ENCODE data around the gene LMX1A.

LMX1A gene

DNA sequence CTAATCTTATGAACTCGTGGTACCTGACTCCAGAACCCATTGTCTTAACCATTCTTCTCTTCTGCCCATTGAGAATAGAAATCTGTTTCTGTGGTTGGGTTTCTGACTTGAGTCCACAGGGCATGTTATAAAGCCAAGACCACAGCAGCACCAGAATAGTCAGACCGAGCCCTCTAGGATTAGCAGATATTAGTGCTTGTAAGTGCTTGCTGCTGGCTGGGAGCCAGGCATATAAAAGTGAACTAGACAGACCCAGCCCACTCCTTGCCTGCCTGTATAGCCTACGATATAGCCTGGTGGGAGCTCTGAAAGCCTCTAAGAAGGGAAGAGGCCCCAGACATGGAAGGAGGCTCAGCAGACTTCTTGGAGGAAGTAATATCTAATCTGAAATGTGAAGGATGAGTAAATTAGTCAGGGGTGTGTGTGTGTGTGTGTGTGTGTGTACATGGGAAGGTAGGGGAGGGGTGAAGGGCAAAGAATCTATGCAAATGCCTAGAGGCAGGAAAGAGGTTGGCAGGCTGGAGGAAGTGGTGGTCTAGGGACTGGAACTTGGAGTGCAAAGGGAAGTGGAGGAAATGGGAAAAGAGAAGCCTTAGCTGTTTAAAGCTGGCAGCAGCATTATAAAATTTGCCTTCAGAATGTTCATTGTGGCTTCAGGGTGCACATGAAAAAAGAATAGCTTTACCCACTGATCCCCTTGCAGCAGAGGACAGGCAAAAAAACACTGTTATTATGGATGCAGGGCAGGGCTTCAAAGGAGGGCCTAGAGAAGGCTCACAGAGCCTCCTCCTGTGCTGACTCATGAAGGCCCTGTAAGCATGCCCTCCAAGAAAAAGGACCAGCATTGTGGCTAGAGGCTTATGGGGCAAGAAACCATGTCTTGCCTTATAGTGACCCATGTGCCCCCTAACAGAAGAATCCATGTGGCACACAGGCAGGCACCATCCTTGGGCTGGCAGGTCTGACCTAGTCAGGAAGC, 169.2 kb downstream of the LMX1A start:
- Histone ChIP-seq H3K4me3 (ENCODE audit: low read depth in 1 of 5, low read length in 5 of 5) (no peak overlapping the region), H3K9me3 (ENCODE audit: control insufficient read depth in 5 of 5, low read length in 5 of 5) (peaks cover 0 to 5% (median 0%) of the 10 kb centered on the region in 5 donors), H3K27ac (ENCODE audit: low read depth, low read length) (no peak overlapping the region), H3K9ac (ENCODE audit: low read length in 5 of 5) (no peak overlapping the region), H3K36me3 (ENCODE audit: control insufficient read depth in 5 of 5, insufficient read depth in 5 of 5, low read length in 5 of 5) (no peaks in the 10 kb centered on the region), H3K27me3 (ENCODE audit: control insufficient read depth in 5 of 5, insufficient read depth in 4 of 5, low read length in 5 of 5) (no peaks in the 10 kb centered on the region), H3K4me1 (ENCODE audit: control insufficient read depth in 5 of 5, insufficient read depth in 5 of 5, low read length in 5 of 5) (no peaks in the 10 kb centered on the region)

DNA sequence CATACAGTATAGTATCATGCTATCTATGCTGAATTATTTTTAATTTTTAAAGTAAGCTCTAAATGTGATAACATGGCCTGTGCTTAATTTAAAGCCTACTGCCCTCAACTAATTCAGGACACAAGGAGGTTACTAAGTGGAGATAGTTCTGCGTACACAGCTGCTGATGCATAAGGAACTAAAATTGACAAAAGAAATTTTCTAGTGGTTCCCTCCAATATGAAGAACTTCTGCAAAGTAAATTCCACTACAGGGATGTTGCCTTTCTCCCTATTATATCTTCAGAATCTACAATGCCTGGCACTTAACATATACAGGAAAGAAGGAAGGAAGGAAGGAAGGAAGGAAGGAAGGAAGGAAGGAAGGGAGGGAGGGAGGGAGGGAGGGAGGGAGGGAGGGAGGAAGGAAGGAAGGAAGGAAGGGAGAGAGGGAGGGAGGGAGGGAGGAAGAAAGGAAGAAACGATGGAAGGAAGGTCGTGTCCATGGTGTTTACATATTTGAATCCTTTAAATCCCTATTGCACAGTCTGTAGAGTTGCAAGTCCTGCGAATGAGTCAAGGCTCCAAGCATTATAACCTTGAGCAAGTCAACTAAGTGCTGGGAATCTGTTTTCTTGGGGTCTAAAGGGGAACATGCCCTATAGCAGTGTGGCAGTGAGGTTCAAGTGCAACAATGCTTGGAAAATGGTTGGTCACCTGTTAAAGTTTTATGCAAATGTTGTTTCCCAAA, 171.2 kb downstream of the LMX1A start:
- H3K9ac ChIP-seq (ENCODE audit: low read length in 5 of 5): no peak overlapping the region
- no peak overlapping the region for H3K4me3 ChIP-seq (ENCODE audit: low read depth in 1 of 5, low read length in 5 of 5)
- no peak overlapping the region for H3K27ac ChIP-seq (ENCODE audit: low read depth, low read length)
- H3K9me3 ChIP-seq (ENCODE audit: control insufficient read depth in 5 of 5, low read length in 5 of 5): peaks cover 0 to 5% (median 0%) of the 10 kb centered on the region in 5 donors
- H3K36me3 ChIP-seq (ENCODE audit: control insufficient read depth in 5 of 5, insufficient read depth in 5 of 5, low read length in 5 of 5): no peaks in the 10 kb centered on the region
- H3K4me1 ChIP-seq (ENCODE audit: control insufficient read depth in 5 of 5, insufficient read depth in 5 of 5, low read length in 5 of 5): no peaks in the 10 kb centered on the region
- H3K27me3 ChIP-seq (ENCODE audit: control insufficient read depth in 5 of 5, insufficient read depth in 4 of 5, low read length in 5 of 5): no peaks in the 10 kb centered on the region

DNA sequence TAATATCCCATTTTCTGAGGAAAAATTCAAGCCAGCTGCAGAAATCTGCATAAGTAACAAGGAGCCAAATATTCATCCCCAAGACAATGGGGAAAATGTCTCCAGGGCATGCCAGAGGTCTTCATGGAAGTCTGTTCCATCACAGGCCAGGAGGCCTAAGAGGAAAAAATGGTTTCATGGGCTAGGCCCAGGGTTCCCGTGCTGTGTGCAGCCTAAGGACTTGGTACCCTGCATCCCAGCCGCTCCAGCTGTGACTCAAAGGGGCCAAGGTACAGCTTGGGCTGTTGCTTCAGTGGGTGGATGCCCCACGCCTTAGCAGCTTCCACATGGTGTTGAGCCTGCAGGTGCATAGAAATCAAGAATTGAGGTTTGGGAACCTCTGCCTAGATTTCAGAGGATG, 173.5 kb downstream of the LMX1A start:
- no peaks in the 10 kb centered on the region for H3K36me3 ChIP-seq (ENCODE audit: control insufficient read depth in 5 of 5, insufficient read depth in 5 of 5, low read length in 5 of 5)
- no peak overlapping the region for H3K9ac ChIP-seq (ENCODE audit: low read length in 5 of 5)
- no peak overlapping the region for H3K27ac ChIP-seq (ENCODE audit: low read depth, low read length)
- H3K27me3 ChIP-seq (ENCODE audit: control insufficient read depth in 5 of 5, insufficient read depth in 4 of 5, low read length in 5 of 5): no peaks in the 10 kb centered on the region
- H3K4me3 ChIP-seq (ENCODE audit: low read depth in 1 of 5, low read length in 5 of 5): no peak overlapping the region
- H3K4me1 ChIP-seq (ENCODE audit: control insufficient read depth in 5 of 5, insufficient read depth in 5 of 5, low read length in 5 of 5): no peaks in the 10 kb centered on the region
- H3K9me3 ChIP-seq (ENCODE audit: control insufficient read depth in 5 of 5, low read length in 5 of 5): peaks cover 0 to 5% (median 0%) of the 10 kb centered on the region in 5 donors

DNA sequence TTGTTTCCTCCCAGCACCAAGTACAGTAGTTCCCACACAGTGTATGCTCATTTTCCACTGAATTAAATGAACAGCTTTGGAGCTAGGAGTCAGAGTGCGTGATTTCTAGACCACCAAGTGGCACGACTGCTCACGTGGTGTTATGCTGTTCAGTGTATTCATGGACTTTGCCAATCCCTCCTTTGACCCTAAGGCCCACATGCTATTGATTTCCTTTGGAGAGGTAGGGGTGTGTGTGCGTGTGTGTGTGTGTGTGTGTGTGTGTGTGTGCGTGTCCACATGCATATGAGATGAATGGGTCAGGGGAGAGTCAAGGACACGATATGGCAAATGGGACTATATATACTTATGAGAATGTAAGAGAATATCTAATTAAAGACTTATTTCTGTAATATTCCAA, 177.2 kb downstream of the LMX1A start:
- Histone ChIP-seq H3K36me3 (ENCODE audit: control insufficient read depth in 5 of 5, insufficient read depth in 5 of 5, low read length in 5 of 5) (no peaks in the 10 kb centered on the region), H3K27ac (ENCODE audit: low read depth, low read length) (no peak overlapping the region), H3K4me3 (ENCODE audit: low read depth in 1 of 5, low read length in 5 of 5) (no peak overlapping the region), H3K9me3 (ENCODE audit: control insufficient read depth in 5 of 5, low read length in 5 of 5) (peaks cover 0 to 3% (median 0%) of the 10 kb centered on the region in 5 donors), H3K9ac (ENCODE audit: low read length in 5 of 5) (no peak overlapping the region), H3K27me3 (ENCODE audit: control insufficient read depth in 5 of 5, insufficient read depth in 4 of 5, low read length in 5 of 5) (no peaks in the 10 kb centered on the region), H3K4me1 (ENCODE audit: control insufficient read depth in 5 of 5, insufficient read depth in 5 of 5, low read length in 5 of 5) (no peaks in the 10 kb centered on the region)

DNA sequence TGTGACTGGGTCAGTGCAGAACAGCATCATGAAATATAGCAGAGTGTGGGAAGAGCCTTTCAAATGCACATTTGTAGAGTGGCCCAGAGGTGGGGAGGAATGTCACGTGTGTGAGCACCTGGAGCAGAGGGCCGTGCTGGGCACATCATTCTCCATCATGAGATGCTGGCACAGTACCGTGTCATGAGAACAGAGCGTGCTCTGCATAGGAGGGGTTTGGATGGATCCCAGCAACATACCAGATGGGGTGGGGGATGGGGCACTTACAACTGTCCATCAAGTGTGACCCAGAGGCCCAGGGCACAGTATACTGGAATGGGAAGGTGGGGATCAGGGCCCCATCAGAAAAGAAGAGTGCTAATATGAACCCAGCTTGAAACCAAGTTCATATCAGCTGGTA, 182.0 kb downstream of the LMX1A start:
- Histone ChIP-seq H3K27me3 (ENCODE audit: control insufficient read depth in 5 of 5, insufficient read depth in 4 of 5, low read length in 5 of 5) (no peaks in the 10 kb centered on the region), H3K36me3 (ENCODE audit: control insufficient read depth in 5 of 5, insufficient read depth in 5 of 5, low read length in 5 of 5) (no peaks in the 10 kb centered on the region), H3K9me3 (ENCODE audit: control insufficient read depth in 5 of 5, low read length in 5 of 5) (no peaks in the 10 kb centered on the region), H3K9ac (ENCODE audit: low read length in 5 of 5) (no peak overlapping the region), H3K27ac (ENCODE audit: low read depth, low read length) (no peak overlapping the region), H3K4me1 (ENCODE audit: control insufficient read depth in 5 of 5, insufficient read depth in 5 of 5, low read length in 5 of 5) (peaks cover 0 to 5% (median 0%) of the 10 kb centered on the region in 5 donors), H3K4me3 (ENCODE audit: low read depth in 1 of 5, low read length in 5 of 5) (no peak overlapping the region)

DNA sequence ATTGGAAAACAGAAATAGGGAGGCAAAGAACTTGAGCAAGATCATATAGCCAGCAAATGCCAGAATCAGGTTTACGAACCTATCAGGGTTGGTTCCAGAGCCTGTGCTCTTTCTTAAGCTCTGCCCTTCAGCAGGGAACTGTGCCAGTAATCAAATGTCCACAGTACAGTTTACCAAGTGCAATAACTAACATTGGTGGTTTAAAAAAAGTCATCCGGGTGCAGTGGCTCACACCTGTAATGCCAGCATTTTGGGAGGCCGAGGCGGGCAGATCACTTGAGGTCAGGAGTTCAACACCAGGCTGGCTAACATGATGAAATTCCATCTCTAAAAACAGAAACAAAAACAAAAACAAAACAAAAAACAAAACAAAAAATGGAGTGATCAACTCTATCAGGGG, 182.7 kb downstream of the LMX1A start:
- no peaks in the 10 kb centered on the region for H3K36me3 ChIP-seq (ENCODE audit: control insufficient read depth in 5 of 5, insufficient read depth in 5 of 5, low read length in 5 of 5)
- peaks cover 0 to 5% (median 0%) of the 10 kb centered on the region in 5 donors for H3K4me1 ChIP-seq (ENCODE audit: control insufficient read depth in 5 of 5, insufficient read depth in 5 of 5, low read length in 5 of 5)
- no peak overlapping the region for H3K4me3 ChIP-seq (ENCODE audit: low read depth in 1 of 5, low read length in 5 of 5)
- no peak overlapping the region for H3K9ac ChIP-seq (ENCODE audit: low read length in 5 of 5)
- no peaks in the 10 kb centered on the region for H3K27me3 ChIP-seq (ENCODE audit: control insufficient read depth in 5 of 5, insufficient read depth in 4 of 5, low read length in 5 of 5)
- H3K27ac ChIP-seq (ENCODE audit: low read depth, low read length): no peak overlapping the region
- no peaks in the 10 kb centered on the region for H3K9me3 ChIP-seq (ENCODE audit: control insufficient read depth in 5 of 5, low read length in 5 of 5)

DNA sequence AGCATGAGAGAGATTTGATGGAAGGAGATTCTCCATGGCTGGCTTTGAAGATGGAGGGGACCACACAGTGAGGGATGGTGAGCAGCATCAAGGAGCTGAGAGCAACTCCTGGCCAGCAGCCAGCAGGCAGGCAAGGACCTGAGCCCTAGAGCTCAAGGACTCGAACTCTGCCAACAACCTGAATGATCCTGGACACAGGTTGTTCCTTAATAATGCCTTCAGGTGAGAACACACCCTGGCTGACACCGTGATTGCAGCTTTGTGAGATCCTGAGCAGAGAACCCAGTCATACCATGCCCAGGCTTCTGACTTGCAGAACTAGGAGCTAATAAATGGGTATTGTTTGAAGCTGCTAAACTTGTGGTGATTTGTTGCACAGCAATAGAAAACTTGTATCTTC, 183.1 kb downstream of the LMX1A start:
- H3K4me1 ChIP-seq (ENCODE audit: control insufficient read depth in 5 of 5, insufficient read depth in 5 of 5, low read length in 5 of 5): peaks cover 0 to 5% (median 0%) of the 10 kb centered on the region in 5 donors
- no peak overlapping the region for H3K9ac ChIP-seq (ENCODE audit: low read length in 5 of 5)
- H3K36me3 ChIP-seq (ENCODE audit: control insufficient read depth in 5 of 5, insufficient read depth in 5 of 5, low read length in 5 of 5): no peaks in the 10 kb centered on the region
- H3K4me3 ChIP-seq (ENCODE audit: low read depth in 1 of 5, low read length in 5 of 5): no peak overlapping the region
- no peak overlapping the region for H3K27ac ChIP-seq (ENCODE audit: low read depth, low read length)
- no peaks in the 10 kb centered on the region for H3K9me3 ChIP-seq (ENCODE audit: control insufficient read depth in 5 of 5, low read length in 5 of 5)
- peaks cover 0 to under 1% (median 0%) of the 10 kb centered on the region in 5 donors for H3K27me3 ChIP-seq (ENCODE audit: control insufficient read depth in 5 of 5, insufficient read depth in 4 of 5, low read length in 5 of 5)

DNA sequence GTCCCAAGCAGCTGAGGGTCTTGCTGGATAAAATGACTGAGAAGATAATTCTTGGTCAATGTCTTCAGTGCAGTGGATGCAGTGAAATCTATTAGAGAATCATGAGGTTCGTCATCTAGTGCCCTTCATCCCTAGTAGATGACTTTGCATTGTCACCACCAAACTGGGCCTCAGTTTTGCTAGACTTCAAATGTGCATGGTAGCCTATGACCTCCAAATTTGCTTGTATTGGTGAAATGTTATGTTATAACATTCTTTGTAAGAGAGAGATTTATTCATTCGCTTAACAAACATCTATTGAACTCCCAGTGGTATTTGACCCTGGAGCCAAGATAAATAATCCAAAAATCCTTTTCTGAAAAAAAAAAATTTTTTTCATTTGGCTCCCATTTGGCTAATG, 183.8 kb downstream of the LMX1A start:
- H3K36me3 ChIP-seq (ENCODE audit: control insufficient read depth in 5 of 5, insufficient read depth in 5 of 5, low read length in 5 of 5): no peaks in the 10 kb centered on the region
- peaks cover 0 to 5% (median 0%) of the 10 kb centered on the region in 5 donors for H3K4me1 ChIP-seq (ENCODE audit: control insufficient read depth in 5 of 5, insufficient read depth in 5 of 5, low read length in 5 of 5)
- no peak overlapping the region for H3K4me3 ChIP-seq (ENCODE audit: low read depth in 1 of 5, low read length in 5 of 5)
- no peak overlapping the region for H3K27ac ChIP-seq (ENCODE audit: low read depth, low read length)
- H3K27me3 ChIP-seq (ENCODE audit: control insufficient read depth in 5 of 5, insufficient read depth in 4 of 5, low read length in 5 of 5): peaks cover 0 to 3% (median 0%) of the 10 kb centered on the region in 5 donors
- no peak overlapping the region for H3K9ac ChIP-seq (ENCODE audit: low read length in 5 of 5)
- no peaks in the 10 kb centered on the region for H3K9me3 ChIP-seq (ENCODE audit: control insufficient read depth in 5 of 5, low read length in 5 of 5)

DNA sequence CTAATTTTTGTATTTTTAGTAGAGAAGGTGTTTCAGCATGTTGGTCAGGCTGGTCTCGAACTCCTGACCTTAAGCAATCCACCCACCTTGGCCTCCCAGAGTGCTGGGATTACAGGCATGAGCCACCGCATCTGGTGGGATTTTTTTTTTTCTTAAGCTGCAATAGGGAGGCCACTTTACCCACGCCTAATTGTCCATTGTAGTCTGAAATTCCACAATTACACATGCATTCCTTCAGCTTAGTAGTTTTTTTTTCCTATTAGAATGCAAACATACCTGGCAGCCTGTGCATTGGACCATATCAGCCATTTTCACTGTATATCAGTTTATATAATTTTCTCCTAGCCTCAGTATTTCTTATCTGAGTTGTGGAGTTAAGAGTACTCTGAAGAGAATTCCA, 186.8 kb downstream of the LMX1A start:
- Histone ChIP-seq H3K27ac (ENCODE audit: low read depth, low read length) (no peak overlapping the region), H3K27me3 (ENCODE audit: control insufficient read depth in 5 of 5, insufficient read depth in 4 of 5, low read length in 5 of 5) (peaks cover 0 to 3% (median 0%) of the 10 kb centered on the region in 5 donors), H3K9ac (ENCODE audit: low read length in 5 of 5) (no peak overlapping the region), H3K9me3 (ENCODE audit: control insufficient read depth in 5 of 5, low read length in 5 of 5) (no peaks in the 10 kb centered on the region), H3K4me1 (ENCODE audit: control insufficient read depth in 5 of 5, insufficient read depth in 5 of 5, low read length in 5 of 5) (peaks cover 0 to 5% (median 0%) of the 10 kb centered on the region in 5 donors), H3K36me3 (ENCODE audit: control insufficient read depth in 5 of 5, insufficient read depth in 5 of 5, low read length in 5 of 5) (no peaks in the 10 kb centered on the region), H3K4me3 (ENCODE audit: low read depth in 1 of 5, low read length in 5 of 5) (no peak overlapping the region)

DNA sequence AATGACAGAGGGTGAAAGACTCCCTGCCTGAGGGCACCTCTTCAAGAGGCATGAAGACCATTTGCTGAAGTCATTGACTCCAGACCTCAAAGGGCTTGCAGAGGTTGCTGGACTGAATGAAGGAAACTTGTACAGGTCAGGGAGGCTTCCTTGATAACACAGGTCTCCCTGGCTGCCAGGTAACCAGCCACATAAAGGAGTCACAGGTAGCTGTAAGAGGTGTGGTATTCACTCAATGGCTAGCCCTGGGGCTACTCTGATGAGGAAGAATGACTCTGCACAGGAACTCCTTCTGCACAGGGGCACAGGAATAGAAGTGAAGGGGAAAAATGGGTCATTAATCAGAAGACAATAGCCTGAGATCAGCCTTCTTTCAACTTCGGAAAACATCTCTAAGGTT, 187.5 kb downstream of the LMX1A start:
- Histone ChIP-seq H3K4me3 (ENCODE audit: low read depth in 1 of 5, low read length in 5 of 5) (no peak overlapping the region), H3K27me3 (ENCODE audit: control insufficient read depth in 5 of 5, insufficient read depth in 4 of 5, low read length in 5 of 5) (peaks cover 0 to 3% (median 0%) of the 10 kb centered on the region in 5 donors), H3K9me3 (ENCODE audit: control insufficient read depth in 5 of 5, low read length in 5 of 5) (no peaks in the 10 kb centered on the region), H3K9ac (ENCODE audit: low read length in 5 of 5) (no peak overlapping the region), H3K27ac (ENCODE audit: low read depth, low read length) (no peak overlapping the region), H3K36me3 (ENCODE audit: control insufficient read depth in 5 of 5, insufficient read depth in 5 of 5, low read length in 5 of 5) (no peaks in the 10 kb centered on the region), H3K4me1 (ENCODE audit: control insufficient read depth in 5 of 5, insufficient read depth in 5 of 5, low read length in 5 of 5) (peaks cover 0 to 5% (median 0%) of the 10 kb centered on the region in 5 donors)
